CD4-positive, alpha-beta T cell treated with Interleukin-21 for 1 hour (primary cell): Measurements from ENCODE around the gene TXNL4A.
"Not testable (repeated sequence)": the region's sequence is repeated elsewhere in the genome, so short reads cannot be mapped to it uniquely, and the experiment has no call there.

Experiments used
- DNase-seq: peaks from one replicate; pipeline ENCODE4 v3.0.0-alpha.2; 2020

Gene TXNL4A

GRCh38 chr18:79988451-79989194, at the start of gene TXNL4A:
Gene TXNL4A (minus strand): TSS chr18:79988563. CDS start chr18:79988392, 171 bp downstream.
- peak; percentile 84 for DNase-seq

GRCh38 chr18:80037300-80037699, 48.9 kb upstream of the TXNL4A start:
- no peak for DNase-seq

- no peak for DNase-seq
Observed at GRCh38 chr18:80035997-80036396, 47.6 kb upstream of the TXNL4A start.

GRCh38 chr18:80034852-80035406, 46.6 kb upstream of the TXNL4A start:
- no peak for DNase-seq

GRCh38 chr18:80034068-80034851, 45.9 kb upstream of the TXNL4A start, which contains the start of gene RBFA:
Gene RBFA (plus strand): TSS chr18:80034434. CDS start chr18:80034496, 62 bp downstream.
- DNase-seq = peak; percentile 99

GRCh38 chr18:80033181-80034067, 45.1 kb upstream of the TXNL4A start:
- no peak for DNase-seq

- no peak for DNase-seq
Observed at GRCh38 chr18:80029690-80030089, 41.3 kb upstream of the TXNL4A start.

GRCh38 chr18:80027719-80028118, 39.4 kb upstream of the TXNL4A start:
- DNase-seq = not testable (repeated sequence)

- DNase-seq = no peak
Observed at GRCh38 chr18:80026363-80026762, 38.0 kb upstream of the TXNL4A start.

GRCh38 chr18:80023173-80023572, 34.8 kb upstream of the TXNL4A start:
- no peak for DNase-seq

GRCh38 chr18:80022613-80023012, 34.2 kb upstream of the TXNL4A start:
- peak; percentile 14 for DNase-seq

- no peak for DNase-seq
Observed at GRCh38 chr18:80012714-80013113, 24.4 kb upstream of the TXNL4A start.

- DNase-seq = not testable (repeated sequence)
Observed at GRCh38 chr18:80011496-80012137, 23.3 kb upstream of the TXNL4A start.

GRCh38 chr18:80010551-80010906, 22.2 kb upstream of the TXNL4A start:
- DNase-seq = no peak

GRCh38 chr18:80009661-80010550, 21.5 kb upstream of the TXNL4A start:
- no peak for DNase-seq

- no peak for DNase-seq
Observed at GRCh38 chr18:80006724-80007123, 18.4 kb upstream of the TXNL4A start.

- no peak for DNase-seq
Observed at GRCh38 chr18:80004600-80005342, 16.4 kb upstream of the TXNL4A start.

GRCh38 chr18:80002468-80002867, 14.1 kb upstream of the TXNL4A start:
- no peak for DNase-seq

- DNase-seq = no peak
Observed at GRCh38 chr18:80000877-80001276, 12.5 kb upstream of the TXNL4A start.

- not testable (repeated sequence) for DNase-seq
Observed at GRCh38 chr18:79999701-80000100, 11.3 kb upstream of the TXNL4A start.
